HG02678 (cell line): ENCODE measurements around the gene NPY5R.
A peak's percentile ranks its signal among the peaks of the same experiment; 100 is the strongest.

Source experiments
- ATAC-seq: cut with Tn5 transposase; IDR thresholded peaks from one replicate; pipeline ENCODE4 v1.9.1; 2021; ENCODE audit warnings: mild to moderate bottlenecking, moderate library complexity; ENCODE audit not compliant: unreplicated experiment

Gene NPY5R

GRCh38 chr4:163343604-163344146 lies at the start of gene NPY5R:
Gene NPY5R, plus strand, starts transcription at chr4:163343892. Its CDS starts 6,382 bp downstream, at chr4:163350274.
- ATAC-seq, result no peak

GRCh38 chr4:163295138-163295537 lies 48.6 kb upstream of the NPY5R start:
- ATAC-seq, result no peak

GRCh38 chr4:163300445-163300844 lies 43.2 kb upstream of the NPY5R start:
- no peak for ATAC-seq

- ATAC-seq, result no peak
Observed at GRCh38 chr4:163303069-163303468, 40.6 kb upstream of the NPY5R start.

GRCh38 chr4:163309466-163309865 lies 34.2 kb upstream of the NPY5R start:
- no peak for ATAC-seq

GRCh38 chr4:163317110-163317509 lies 26.6 kb upstream of the NPY5R start:
- ATAC-seq, result no peak

- ATAC-seq, result no peak
Observed at GRCh38 chr4:163330916-163331628, 12.6 kb upstream of the NPY5R start.

GRCh38 chr4:163331629-163332376 lies 11.9 kb upstream of the NPY5R start:
- ATAC-seq, result no peak

GRCh38 chr4:163332526-163333406 lies 10.9 kb upstream of the NPY5R start, which contains the start of gene NPY1R:
Gene NPY1R, minus strand, starts transcription at chr4:163332596. Its CDS starts 6,042 bp downstream, at chr4:163326554.
- peak; percentile 79 for ATAC-seq

GRCh38 chr4:163335384-163335783 lies 8.3 kb upstream of the NPY5R start:
- ATAC-seq, result no peak

- ATAC-seq, result no peak
Observed at GRCh38 chr4:163344147-163345125, 744 bp downstream of the NPY5R start.

- ATAC-seq, result no peak
Observed at GRCh38 chr4:163350672-163351071, 7.0 kb downstream of the NPY5R start.

GRCh38 chr4:163353054-163353453 lies 9.4 kb downstream of the NPY5R start:
- ATAC-seq, result no peak

GRCh38 chr4:163356104-163356503 lies 12.4 kb downstream of the NPY5R start:
- ATAC-seq, result no peak

GRCh38 chr4:163367651-163368050 lies 24.0 kb downstream of the NPY5R start:
- no peak for ATAC-seq

GRCh38 chr4:163372029-163372428 lies 28.3 kb downstream of the NPY5R start:
- no peak for ATAC-seq

- no peak for ATAC-seq
Observed at GRCh38 chr4:163378661-163379060, 35.0 kb downstream of the NPY5R start.

- ATAC-seq, result no peak
Observed at GRCh38 chr4:163380703-163381102, 37.0 kb downstream of the NPY5R start.

GRCh38 chr4:163382178-163382869 lies 38.6 kb downstream of the NPY5R start:
- no peak for ATAC-seq
